AG09309 (cell line): ENCODE measurements around the gene CRTC3.

Source experiments
- DNase-seq: peaks from one replicate; pipeline ENCODE4 v3.0.0-alpha.2; 2010; ENCODE audit warnings: low read depth
- H3K4me3 ChIP-seq: 2 replicates; pipeline ENCODE4 v1.5.1; 2011; ENCODE audit warnings: mild to moderate bottlenecking, low read depth, low read length, moderate library complexity; ENCODE audit not compliant: control insufficient read depth
- TF ChIP-seq, protein P1 (sequence below): IDR thresholded peaks from 2 replicates; pipeline ENCODE4 v1.5.1; 2011; ENCODE audit warnings: mild to moderate bottlenecking, low read depth, low read length, inconsistent platforms; ENCODE audit not compliant: insufficient read depth, control insufficient read depth; ENCODE audit errors: missing control alignments

Gene CRTC3

GRCh38 chr15:90595763-90596155 lies 66.0 kb downstream of the CRTC3 start:
- TF ChIP-seq, protein P1, sequence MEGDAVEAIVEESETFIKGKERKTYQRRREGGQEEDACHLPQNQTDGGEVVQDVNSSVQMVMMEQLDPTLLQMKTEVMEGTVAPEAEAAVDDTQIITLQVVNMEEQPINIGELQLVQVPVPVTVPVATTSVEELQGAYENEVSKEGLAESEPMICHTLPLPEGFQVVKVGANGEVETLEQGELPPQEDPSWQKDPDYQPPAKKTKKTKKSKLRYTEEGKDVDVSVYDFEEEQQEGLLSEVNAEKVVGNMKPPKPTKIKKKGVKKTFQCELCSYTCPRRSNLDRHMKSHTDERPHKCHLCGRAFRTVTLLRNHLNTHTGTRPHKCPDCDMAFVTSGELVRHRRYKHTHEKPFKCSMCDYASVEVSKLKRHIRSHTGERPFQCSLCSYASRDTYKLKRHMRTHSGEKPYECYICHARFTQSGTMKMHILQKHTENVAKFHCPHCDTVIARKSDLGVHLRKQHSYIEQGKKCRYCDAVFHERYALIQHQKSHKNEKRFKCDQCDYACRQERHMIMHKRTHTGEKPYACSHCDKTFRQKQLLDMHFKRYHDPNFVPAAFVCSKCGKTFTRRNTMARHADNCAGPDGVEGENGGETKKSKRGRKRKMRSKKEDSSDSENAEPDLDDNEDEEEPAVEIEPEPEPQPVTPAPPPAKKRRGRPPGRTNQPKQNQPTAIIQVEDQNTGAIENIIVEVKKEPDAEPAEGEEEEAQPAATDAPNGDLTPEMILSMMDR: no peak
- DNase-seq: no peak
- H3K4me3 ChIP-seq: no peak overlapping the region

DNA sequence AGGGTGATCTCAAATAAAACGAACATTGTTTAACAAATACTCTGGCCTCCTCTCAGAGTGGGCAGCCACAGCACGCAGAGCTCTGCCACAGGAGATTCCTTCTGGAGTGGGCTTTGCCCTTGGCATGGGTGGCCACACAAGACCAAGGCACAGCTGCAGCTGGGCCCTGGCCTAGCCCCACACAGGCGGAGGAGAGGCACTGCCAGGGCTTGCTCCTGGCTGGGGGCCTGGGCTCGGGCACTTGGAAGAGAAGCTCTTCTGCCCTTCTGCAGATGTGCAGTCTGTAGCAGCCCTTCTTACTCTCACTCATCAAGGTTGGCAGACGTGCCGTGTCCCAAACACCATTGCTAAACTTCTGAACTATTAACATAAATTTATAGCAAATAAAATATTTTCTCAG lies 67.2 kb downstream of the CRTC3 start:
- no peak overlapping the region for H3K4me3 ChIP-seq
- TF ChIP-seq, protein P1: no peak
- DNase-seq: no peak

- no peak overlapping the region for H3K4me3 ChIP-seq
- TF ChIP-seq, protein P1: no peak
- DNase-seq: no peak
These were observed 67.9 kb downstream of the CRTC3 start for GRCh38 chr15:90597577-90597976.

DNA sequence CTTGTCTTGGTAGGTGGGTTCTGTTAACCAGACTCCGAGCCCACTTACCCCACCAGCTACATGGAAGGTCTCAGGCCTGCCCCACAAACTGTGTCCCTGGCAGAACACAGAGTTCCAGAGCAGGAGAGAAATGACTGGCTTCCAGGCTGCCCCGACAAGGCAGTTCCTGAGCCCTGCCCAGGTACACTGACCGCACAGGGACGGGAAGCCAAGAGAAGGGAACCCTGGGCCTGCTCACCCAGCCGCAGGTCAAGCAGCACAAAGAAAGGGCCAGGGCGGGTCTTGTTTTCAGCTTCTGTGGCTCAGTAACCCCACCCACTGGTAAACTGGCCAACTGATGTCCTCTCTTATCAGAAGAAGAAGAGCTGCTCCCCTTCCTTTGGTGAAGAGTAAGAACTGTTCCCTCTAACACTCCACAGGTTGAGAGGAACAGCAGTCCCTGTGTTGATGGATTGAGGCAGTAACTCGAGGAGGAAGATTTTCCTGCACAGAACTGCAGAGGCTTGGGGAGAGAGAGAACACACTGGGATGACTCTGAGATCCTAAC lies 68.4 kb downstream of the CRTC3 start:
- no peak overlapping the region for H3K4me3 ChIP-seq
- TF ChIP-seq, protein P1: no peak
- no peak for DNase-seq

- no peak overlapping the region for H3K4me3 ChIP-seq
- DNase-seq: no peak
- TF ChIP-seq, protein P1: no peak
These were observed 69.0 kb downstream of the CRTC3 start for GRCh38 chr15:90598679-90599078.

DNA sequence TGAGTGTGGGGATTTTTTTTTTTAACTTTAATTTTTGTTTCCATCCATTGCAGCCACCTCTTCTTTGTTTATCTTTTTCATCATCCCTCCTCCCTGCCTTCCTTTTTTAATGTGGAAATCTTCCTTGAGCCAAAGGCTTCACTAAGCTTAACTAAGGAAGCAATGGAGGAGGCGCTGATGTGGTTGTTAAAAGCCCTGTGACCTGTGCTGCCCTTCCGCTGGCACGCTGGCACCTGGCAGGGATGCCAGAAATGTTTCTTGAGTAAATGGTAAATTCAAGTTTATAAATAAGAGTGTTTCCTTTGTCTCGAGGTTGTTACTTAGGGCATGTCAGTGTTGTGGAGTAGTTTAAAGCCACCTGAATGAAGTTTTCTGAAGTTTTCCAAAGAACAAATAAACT lies 69.4 kb downstream of the CRTC3 start:
- DNase-seq: no peak
- TF ChIP-seq, protein P1: no peak
- no peak overlapping the region for H3K4me3 ChIP-seq

DNA sequence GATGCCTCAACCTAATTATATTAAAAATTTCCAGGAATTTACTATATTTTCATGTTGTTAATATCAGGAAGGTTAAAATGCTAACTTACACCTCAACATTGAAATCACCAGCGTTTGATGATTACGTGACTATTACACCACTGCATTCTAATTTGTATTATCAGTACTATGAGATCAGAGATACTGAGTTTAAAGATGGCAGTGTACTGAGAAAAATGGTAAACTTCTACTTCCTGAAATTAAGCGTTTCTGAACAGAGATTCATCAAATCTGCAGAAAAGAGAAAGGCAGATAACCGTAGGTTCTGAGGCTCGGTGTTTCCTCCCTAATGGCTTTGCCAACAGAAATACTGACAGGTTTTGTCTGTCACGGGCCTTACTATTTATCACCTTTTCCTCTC lies 69.9 kb downstream of the CRTC3 start:
- no peak for DNase-seq
- H3K4me3 ChIP-seq: no peak overlapping the region
- TF ChIP-seq, protein P1: no peak
